ENCODE measurements around the gene PIGK. TPM values are rescaled to one million over a fixed set of nuclear protein-coding genes. Genes with fewer than 3 reads are reported as not detected.

PIGK gene
- total RNA-seq, 1 experiment from 2014 or later, result 23.3 TPM

GRCh38 chr1:77253211-77253610 lies 34.0 kb upstream of the PIGK start (continued):
- TF ChIP-seq, protein P1, sequence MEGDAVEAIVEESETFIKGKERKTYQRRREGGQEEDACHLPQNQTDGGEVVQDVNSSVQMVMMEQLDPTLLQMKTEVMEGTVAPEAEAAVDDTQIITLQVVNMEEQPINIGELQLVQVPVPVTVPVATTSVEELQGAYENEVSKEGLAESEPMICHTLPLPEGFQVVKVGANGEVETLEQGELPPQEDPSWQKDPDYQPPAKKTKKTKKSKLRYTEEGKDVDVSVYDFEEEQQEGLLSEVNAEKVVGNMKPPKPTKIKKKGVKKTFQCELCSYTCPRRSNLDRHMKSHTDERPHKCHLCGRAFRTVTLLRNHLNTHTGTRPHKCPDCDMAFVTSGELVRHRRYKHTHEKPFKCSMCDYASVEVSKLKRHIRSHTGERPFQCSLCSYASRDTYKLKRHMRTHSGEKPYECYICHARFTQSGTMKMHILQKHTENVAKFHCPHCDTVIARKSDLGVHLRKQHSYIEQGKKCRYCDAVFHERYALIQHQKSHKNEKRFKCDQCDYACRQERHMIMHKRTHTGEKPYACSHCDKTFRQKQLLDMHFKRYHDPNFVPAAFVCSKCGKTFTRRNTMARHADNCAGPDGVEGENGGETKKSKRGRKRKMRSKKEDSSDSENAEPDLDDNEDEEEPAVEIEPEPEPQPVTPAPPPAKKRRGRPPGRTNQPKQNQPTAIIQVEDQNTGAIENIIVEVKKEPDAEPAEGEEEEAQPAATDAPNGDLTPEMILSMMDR (IDR thresholded peaks at IDR 0.05 in 2 of 3, conservative IDR thresholded peaks at IDR 0.05 in 1 of 3; ENCODE audit: borderline replicate concordance in 1 of 3, insufficient read depth in 1 of 3, low read depth in 2 of 3, low read length in 2 of 3), result no peak
- no peak for TF ChIP-seq YY1 (IDR thresholded peaks at IDR 0.05; ENCODE audit: extremely low read depth, insufficient replicate concordance, low read depth, low read length)
- no peak for TF ChIP-seq CEBPB (IDR thresholded peaks at IDR 0.05; ENCODE audit: low read depth)
- no peak for TF ChIP-seq POLR2AphosphoS5 (IDR thresholded peaks at IDR 0.05; ENCODE audit: low read depth, low read length)
- TF ChIP-seq CBX3 (IDR thresholded peaks at IDR 0.05; ENCODE audit: low read depth), result no peak
- TF ChIP-seq, protein P2, sequence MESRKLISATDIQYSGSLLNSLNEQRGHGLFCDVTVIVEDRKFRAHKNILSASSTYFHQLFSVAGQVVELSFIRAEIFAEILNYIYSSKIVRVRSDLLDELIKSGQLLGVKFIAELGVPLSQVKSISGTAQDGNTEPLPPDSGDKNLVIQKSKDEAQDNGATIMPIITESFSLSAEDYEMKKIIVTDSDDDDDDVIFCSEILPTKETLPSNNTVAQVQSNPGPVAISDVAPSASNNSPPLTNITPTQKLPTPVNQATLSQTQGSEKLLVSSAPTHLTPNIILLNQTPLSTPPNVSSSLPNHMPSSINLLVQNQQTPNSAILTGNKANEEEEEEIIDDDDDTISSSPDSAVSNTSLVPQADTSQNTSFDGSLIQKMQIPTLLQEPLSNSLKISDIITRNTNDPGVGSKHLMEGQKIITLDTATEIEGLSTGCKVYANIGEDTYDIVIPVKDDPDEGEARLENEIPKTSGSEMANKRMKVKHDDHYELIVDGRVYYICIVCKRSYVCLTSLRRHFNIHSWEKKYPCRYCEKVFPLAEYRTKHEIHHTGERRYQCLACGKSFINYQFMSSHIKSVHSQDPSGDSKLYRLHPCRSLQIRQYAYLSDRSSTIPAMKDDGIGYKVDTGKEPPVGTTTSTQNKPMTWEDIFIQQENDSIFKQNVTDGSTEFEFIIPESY (IDR thresholded peaks at IDR 0.05; ENCODE audit: extremely low read depth, insufficient replicate concordance, low read length), result no peak
- TF ChIP-seq SRF (IDR thresholded peaks at IDR 0.05; ENCODE audit: low read depth), result no peak
- TF ChIP-seq, protein P3, sequence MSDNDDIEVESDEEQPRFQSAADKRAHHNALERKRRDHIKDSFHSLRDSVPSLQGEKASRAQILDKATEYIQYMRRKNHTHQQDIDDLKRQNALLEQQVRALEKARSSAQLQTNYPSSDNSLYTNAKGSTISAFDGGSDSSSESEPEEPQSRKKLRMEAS (IDR thresholded peaks at IDR 0.05), result no peak
- no peak for TF ChIP-seq EZH2phosphoT487 (IDR thresholded peaks at IDR 0.05; ENCODE audit: borderline replicate concordance)
- TF ChIP-seq ELF1 (IDR thresholded peaks at IDR 0.05; ENCODE audit: borderline replicate concordance, low read depth), result no peak
- no peak for TF ChIP-seq SP1 (IDR thresholded peaks at IDR 0.05; ENCODE audit: low read depth)

DNA sequence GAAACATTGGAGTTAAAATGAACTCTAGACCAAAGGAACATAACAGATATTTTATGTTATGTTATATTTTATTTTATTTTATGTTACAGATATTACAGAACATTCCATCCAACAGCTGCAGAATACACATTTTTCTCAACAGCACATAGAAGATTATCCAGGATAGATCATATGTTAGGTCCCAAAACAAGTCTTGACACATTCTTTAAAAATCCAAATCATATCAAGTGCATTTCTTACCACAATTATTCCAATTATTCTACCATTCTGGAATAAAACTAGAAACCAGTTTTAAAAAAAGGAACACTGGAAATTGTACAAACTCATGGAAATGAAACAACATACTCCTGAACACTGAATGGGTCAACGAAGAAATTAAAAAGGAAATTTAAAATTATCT lies 30.9 kb upstream of the PIGK start:
- H3K79me2 ChIP-seq (ENCODE audit: insufficient read depth, low read length), result no peaks in the 10 kb centered on the region

More for the DNA sequence above, 30.9 kb upstream of the PIGK start:
- intact Hi-C loops (cut with micrococcal nuclease), result no loop called here
- CTCF ChIA-PET, result no interaction called here
- Histone ChIP-seq H3K4me1 (ENCODE audit: control insufficient read depth in 1 of 2, insufficient read depth in 2 of 2, low read length in 2 of 2) (no peaks in the 10 kb centered on the region), H3K27ac (ENCODE audit: low read depth, low read length) (no peak overlapping the region), H3K4me2 (ENCODE audit: low read length) (no peak overlapping the region), H3K9me3 (ENCODE audit: control insufficient read depth in 1 of 2, insufficient read depth in 1 of 2, low read depth in 1 of 2, low read length in 2 of 2) (no peaks in the 10 kb centered on the region), H3K9ac (ENCODE audit: low read length) (no peak overlapping the region), H3K9me2 (ENCODE audit: insufficient read depth) (no peaks in the 10 kb centered on the region), H3K4me3 (replicated peaks in 1 of 2; ENCODE audit: low read depth in 1 of 2, low read length in 2 of 2) (no peak overlapping the region), H3K36me3 (ENCODE audit: control insufficient read depth in 1 of 2, insufficient read depth in 2 of 2, low read length in 2 of 2) (no peaks in the 10 kb centered on the region), H4K20me1 (ENCODE audit: insufficient read depth) (no peaks in the 10 kb centered on the region), H3K27me3 (ENCODE audit: insufficient read depth, low read length) (no peaks in the 10 kb centered on the region), H2AFZ (ENCODE audit: low read depth, low read length, poor library complexity, severe bottlenecking) (no peak overlapping the region)
- ATAC-seq (no peak), DNase-seq (ENCODE audit: low read depth, low spot score) (no peak)
- no peak for TF ChIP-seq ZFX (IDR thresholded peaks at IDR 0.05)
- TF ChIP-seq SP1 (IDR thresholded peaks at IDR 0.05; ENCODE audit: low read depth), result no peak
- TF ChIP-seq RAD21 (IDR thresholded peaks at IDR 0.05; ENCODE audit: low read depth), result no peak
- TF ChIP-seq, protein P1 (IDR thresholded peaks at IDR 0.05 in 2 of 3, conservative IDR thresholded peaks at IDR 0.05 in 1 of 3; ENCODE audit: borderline replicate concordance in 1 of 3, insufficient read depth in 1 of 3, low read depth in 2 of 3, low read length in 2 of 3), result no peak
- no peak for TF ChIP-seq ATF3 (IDR thresholded peaks at IDR 0.05)
- TF ChIP-seq SIN3A (IDR thresholded peaks at IDR 0.05; ENCODE audit: low read depth), result no peak
- TF ChIP-seq POLR2A (IDR thresholded peaks at IDR 0.05; ENCODE audit: borderline replicate concordance, extremely low read depth, insufficient read depth, insufficient read length), result no peak
- TF ChIP-seq CBX3 (IDR thresholded peaks at IDR 0.05; ENCODE audit: low read depth), result no peak
- TF ChIP-seq TCF7L2 (IDR thresholded peaks at IDR 0.05; ENCODE audit: borderline replicate concordance, extremely low read depth, insufficient read depth, insufficient read length), result no peak
- TF ChIP-seq CEBPB (IDR thresholded peaks at IDR 0.05; ENCODE audit: low read depth), result no peak
- TF ChIP-seq ELF1 (IDR thresholded peaks at IDR 0.05; ENCODE audit: borderline replicate concordance, low read depth), result no peak
- TF ChIP-seq SRF (IDR thresholded peaks at IDR 0.05; ENCODE audit: low read depth), result no peak
- TF ChIP-seq FOSL1 (IDR thresholded peaks at IDR 0.05; ENCODE audit: low read depth), result no peak
- TF ChIP-seq JUND (IDR thresholded peaks at IDR 0.05), result no peak
- BruUV-seq (replicated peaks), result no TSS peak
- POLR2A ChIA-PET, result no interaction called here
- RAD21 ChIA-PET (ENCODE audit: low non-redundant PET in 1 of 2, low total read pairs in 2 of 2, uncharacterized antibody in 2 of 2, unreplicated experiment in 2 of 2), result no interaction called here

All from HCT116 (cell line).